GM18526 (cell line): ENCODE results near the gene REPIN1.

Experiments
- POLR2A ChIP-seq: IDR thresholded peaks from 3 replicates; pipeline ENCODE4 v1.6.1; 2011; ENCODE audit not compliant: insufficient read length; ENCODE audit errors: extremely low read depth

Gene REPIN1

DNA sequence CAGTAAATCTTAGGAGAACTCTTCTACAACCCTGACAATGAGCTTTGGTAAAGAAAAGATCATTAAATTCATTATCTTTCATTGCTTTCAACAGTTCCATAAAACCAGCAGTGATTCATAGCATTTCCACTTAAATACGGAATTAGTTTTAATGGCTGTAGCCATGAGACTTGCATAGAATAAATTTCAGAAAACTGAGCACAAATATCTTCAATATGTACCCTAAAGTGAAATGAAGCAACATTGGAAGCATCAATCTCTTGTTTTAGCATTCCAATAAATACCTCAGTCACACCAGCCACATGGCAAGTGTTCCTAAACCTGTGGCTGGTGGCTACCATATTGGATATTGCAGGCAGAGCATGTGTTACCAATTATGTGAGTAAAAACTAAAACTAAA is 23.6 kb upstream of the REPIN1 start:
- TF ChIP-seq POLR2A, result no peak

DNA sequence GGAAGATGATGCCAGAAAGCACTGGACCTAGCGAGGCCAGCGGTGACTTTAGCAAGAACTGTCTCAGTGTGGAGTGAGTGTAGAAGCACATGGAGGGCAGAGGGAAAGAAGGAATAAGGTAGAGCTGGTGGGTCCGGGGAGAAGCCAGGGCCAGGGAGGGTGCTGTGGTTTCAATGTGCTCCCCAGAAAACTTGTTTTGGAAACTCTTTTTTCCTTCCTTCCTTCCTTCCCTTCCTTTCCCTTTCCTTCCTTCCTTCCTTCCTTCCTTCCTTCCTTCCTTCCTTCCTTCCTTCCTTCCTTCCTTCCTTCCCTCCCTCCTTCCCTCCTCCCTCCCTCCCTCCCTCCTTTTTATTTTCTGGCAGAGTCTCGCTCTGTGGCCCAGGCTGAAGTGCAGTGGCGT is 21.7 kb upstream of the REPIN1 start:
- TF ChIP-seq POLR2A, result no peak

DNA sequence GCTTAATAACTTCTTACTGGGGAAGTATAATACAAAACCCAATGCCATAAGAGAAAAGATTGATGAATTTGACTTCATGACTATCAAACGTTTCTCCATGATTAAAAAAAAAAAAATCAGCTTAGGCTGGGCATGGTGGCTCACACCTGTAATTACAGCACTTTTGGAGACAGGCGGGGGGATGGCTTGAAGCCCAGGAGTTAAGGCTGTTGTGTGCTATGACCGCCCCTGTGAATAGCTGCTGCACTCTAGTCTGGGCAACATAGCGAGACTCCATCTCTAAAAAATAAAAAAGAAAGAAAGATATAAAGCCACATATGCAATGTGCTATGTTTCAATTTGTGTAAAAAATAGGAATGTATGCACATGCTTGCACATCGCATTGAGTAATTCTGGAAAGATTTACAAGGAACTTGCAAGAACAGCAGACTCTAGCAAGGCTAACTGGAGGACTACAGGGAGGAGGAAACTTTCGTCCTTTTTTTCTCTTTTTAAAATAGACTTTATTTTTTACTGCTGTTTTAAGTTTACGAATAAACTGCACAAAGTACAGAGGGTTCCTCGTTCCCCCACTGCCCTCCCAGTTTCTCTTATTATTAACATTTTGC is 16.9 kb upstream of the REPIN1 start:
- TF ChIP-seq POLR2A, result no peak

DNA sequence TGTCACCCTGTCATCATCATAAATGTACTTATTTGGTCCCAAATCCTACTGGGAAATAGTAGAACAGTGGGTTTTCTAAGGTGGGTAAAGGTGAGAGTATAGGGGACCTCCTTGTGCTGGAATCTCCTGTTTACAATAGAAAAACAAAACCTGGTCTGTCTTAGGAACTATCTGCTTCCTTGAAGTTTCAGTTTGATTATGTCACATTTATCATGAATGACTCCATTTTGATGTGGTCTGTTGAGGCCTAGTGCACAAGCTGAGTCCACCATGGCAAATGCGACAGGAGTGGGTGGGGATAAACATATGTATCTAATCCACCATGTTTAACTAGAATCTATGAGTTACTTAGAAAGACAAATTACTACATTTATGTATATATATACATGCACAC is 13.0 kb upstream of the REPIN1 start:
- TF ChIP-seq POLR2A, result no peak

DNA sequence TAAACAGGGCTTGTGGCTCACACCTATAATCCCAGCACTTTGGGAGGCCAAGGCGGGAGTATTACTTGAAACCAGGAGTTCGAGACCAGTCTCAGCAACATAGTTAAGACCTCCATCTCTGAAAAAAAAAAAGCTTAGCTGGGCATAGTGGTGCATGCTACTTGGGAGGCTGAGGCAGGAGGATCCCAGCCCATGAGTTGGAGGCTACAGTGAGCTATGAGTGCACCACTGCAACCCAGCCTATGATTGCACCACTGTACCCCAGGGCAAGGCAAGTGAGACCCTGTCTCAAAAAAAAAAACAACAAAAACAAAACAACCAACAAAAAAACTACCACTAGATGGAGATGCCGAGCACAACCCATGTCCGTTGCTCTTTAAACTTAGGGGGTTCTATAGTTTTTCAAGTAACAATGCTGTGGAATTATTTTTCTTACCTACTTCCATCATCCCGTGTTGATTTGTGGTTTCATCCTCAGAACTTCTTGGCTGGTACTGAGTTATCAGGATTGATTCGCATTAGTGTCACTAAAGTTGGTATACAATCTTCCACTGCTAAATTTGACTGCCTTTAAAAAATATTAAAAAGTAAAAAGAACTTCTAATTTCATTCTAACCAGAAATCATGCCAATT is 12.2 kb upstream of the REPIN1 start:
- no peak for TF ChIP-seq POLR2A

DNA sequence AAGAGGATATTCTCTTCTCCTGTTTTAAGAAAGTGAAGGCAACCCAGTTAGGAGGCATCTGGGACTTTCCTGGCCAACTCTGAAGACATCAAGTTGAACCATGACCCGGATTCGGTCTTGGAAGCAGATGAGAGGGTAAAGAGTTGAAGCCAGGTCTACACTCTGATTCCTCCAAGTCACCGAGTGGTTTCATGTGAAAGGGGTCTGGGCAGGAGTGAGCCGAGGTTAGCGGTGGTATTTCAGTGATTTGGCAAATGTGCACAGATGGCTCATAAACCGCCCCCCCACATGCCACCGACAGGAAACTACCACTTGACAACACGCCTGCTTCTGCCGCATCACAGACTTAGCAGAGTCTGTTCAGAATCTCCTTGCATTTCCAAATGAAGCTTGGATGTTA is 11.4 kb upstream of the REPIN1 start:
- TF ChIP-seq POLR2A, result no peak

DNA sequence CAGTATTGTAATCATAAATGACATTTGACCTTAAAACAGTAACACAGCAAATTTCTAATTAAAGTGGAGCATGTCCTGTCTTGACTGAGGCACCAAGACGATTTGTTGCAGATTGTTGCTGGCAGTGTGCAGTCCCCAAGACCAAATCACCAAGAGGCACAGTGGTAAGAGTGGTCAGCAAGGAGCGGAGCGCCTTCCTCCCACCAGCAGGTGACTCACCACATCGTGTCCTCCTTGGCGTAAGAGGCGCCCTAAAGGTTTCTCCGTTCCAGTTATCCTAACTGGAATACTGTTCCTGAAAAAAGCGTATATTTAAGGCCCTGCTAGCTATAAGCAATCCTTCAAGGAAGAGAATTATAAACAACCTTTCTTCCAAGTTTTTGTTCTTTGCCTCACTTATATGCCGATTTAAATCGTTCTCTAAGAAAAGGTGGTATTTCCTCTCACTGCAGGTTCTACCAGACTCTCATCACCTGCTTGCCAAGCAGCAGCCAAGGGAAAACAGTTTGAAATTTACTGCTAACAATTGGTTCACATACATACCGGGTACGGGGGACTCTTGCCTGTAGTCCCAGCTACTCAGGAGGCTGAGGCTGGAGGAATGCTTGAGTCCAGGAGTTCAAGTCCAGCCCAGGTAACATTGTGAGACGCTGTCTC is 10.7 kb upstream of the REPIN1 start:
- no peak for TF ChIP-seq POLR2A

DNA sequence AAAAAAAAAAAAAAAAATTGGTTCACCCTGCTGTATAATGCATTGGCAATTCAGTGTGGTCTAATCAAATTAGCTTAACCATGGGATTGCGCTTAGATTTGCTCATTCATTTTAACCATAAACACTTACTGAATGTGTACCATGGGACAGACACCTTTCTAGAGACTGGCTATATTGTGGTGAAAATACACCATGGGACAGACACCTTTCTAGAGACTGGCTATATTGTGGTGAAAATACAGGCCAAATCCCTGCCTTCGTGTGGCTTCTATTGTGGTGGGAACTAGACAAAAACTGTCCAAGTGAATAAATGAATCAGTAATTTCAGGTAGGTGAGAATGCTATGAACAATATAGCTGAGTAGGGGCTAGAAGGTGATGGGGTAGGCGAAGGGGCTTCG is 10.2 kb upstream of the REPIN1 start:
- TF ChIP-seq POLR2A, result no peak

DNA sequence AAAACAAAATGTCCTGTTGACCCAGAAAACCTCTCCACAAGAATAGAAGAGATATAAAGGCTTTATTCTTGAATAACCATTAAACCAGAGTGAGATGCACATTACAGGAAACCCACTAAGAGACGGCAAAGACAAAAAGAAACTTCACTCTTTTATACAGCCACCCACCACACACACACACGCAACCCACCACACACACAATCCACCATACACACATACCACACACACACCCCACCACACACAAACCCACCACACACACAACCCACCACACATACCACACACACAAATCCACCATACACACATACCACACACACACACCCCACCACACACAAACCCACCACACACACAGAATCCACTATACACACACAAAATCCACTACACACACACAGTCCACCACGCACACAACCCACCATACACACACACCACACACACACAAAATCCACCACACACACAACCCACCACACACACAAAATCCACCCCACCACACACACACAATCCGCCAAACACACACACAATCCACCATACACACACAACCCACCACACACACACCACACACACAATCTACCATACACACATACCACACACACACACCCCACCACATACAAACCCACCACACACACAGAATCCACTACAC is 9.5 kb upstream of the REPIN1 start:
- TF ChIP-seq POLR2A, result no peak

DNA sequence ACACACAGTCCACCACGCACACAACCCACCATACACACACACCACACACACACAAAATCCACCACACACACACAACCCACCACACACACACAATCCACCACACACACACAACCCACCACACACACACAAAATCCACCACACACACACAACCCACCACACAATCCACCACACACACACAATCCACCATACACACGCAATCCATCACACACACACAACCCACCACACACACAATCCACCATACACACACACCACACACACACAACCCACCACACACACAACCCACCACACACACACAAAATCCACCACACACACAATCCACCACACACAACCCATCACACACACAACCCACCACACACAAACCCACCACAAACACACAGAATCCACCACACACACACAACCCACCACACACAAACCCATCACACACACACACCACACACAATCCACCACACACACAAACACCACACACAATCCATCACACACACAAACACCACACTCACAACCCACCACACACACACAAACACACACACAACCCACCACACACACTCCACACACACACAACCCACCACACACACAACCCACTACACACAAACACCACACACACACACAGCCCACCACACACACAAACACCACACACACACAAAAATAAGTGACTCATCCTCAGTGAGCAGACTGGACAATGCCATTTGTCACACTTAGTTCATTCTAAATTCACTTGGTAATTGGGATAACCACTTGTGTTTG is 8.8 kb upstream of the REPIN1 start:
- TF ChIP-seq POLR2A, result no peak

DNA sequence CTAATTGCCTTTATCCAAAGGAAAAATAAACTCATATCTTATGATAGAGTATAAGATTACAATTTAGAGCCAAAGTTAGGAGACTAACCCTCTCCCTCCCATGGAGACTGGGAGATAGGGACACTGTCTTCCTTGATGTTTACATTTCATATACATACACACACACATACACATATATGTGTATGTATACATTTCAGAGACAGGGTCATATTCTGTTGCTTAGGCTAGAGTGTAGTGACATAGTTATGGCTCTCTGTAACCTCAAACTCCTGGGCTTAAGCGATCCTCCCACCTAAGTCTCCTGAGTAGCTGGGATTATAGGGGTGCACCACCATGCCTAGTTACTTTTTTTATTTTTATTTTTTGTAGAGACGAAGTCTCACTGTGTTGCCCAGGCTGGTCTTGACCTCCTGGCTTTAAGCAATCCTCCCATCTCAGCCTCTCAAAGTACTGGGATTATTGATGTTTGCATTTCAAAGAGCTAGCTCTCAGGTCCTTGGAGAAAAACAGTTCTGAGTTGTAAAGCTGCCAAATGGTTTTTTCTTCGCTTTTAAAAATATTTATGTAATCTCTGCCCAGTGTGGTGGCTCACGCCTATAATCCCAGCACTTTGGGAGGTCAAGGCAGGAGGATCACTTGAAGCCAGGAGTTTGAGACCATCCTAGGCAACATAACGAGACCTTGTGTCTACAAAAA is 8.1 kb upstream of the REPIN1 start:
- TF ChIP-seq POLR2A, result no peak

DNA sequence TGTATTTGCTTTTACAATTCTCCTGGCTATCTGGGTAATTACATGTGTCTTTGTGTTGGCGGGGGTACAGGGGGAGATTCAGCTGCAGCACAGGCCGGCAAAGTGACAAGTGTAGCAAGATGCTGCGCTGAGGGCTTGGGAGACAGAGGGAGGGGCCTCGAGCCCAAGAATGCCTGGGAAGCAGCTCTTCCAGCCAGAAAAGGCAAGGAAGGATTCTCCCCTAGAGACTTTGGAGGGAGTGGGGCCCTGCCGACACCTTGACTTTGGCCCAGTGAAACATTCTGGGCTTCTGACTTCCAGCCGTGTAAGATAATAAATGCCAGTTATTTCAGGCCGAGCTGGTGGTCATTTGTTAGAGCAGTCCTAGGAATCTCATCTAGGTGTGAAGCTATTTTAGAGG is 7.2 kb upstream of the REPIN1 start:
- TF ChIP-seq POLR2A, result no peak

DNA sequence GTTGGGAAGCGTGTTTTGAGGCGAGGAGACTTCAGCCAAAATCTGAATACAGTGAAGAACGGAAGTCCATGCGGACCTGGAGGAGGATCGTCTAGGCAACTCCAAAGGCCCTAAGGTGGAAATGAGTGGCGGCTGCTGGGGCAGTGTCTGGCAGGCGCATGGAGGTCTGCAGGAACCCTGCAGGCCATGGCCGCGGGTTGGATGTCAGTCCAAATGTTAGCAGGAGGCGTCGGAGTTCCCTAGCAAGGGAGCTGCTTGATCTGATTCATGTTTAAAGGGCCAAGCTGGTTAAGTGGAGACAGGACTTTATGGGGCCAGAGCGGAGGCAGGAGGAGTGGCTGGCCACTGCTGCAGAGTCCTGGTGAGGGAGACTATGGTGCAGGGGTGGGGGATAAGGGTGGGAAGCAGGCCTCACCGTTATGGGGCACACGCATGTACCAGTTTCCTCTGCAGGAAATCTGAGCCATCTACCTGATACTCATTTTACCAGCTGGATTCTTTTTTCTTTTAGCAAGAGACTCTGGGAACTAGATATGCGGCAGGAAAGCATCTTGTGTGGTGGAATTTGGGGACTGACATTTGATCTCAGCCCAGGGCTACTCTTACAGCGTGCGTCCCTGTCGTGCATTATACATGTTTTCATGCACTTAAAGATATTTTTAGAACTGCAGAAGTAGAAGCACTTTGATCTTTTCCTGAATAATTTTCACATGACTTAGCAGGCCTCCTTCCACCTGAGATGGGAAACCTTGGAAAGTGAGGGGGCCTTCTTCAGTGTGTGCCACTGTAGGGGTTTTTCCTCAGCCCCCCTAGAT is 6.6 kb upstream of the REPIN1 start:
- TF ChIP-seq POLR2A, result no peak

DNA sequence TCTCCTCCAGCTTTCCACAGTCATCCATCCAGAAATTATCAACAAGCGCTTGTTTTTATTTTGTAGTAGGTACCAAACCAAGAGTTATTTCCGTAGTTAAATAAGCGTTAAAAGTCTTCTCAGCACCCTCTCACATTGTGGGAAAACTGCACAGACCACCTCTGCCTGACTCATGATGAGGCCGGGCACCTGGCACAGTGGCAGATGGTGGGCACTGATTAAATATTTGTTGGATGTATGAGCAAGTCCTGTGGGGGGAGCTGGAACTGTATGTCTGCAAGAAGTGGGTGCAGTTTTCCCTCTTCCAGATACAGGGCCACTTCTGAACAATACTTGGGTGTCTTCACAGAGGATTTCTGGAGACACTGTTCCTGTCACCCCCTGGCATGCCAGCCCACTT is 5.3 kb upstream of the REPIN1 start:
- TF ChIP-seq POLR2A, result no peak
